ENCODE results near the gene PXDC1. TPM values are rescaled to one million over a fixed set of nuclear protein-coding genes. Genes with fewer than 3 reads are reported as not detected.
A peak's percentile ranks its signal among the peaks of the same experiment; 100 is the strongest.

The PXDC1 gene
- polyA plus RNA-seq, 1 experiment = 24.0 TPM

DNA sequence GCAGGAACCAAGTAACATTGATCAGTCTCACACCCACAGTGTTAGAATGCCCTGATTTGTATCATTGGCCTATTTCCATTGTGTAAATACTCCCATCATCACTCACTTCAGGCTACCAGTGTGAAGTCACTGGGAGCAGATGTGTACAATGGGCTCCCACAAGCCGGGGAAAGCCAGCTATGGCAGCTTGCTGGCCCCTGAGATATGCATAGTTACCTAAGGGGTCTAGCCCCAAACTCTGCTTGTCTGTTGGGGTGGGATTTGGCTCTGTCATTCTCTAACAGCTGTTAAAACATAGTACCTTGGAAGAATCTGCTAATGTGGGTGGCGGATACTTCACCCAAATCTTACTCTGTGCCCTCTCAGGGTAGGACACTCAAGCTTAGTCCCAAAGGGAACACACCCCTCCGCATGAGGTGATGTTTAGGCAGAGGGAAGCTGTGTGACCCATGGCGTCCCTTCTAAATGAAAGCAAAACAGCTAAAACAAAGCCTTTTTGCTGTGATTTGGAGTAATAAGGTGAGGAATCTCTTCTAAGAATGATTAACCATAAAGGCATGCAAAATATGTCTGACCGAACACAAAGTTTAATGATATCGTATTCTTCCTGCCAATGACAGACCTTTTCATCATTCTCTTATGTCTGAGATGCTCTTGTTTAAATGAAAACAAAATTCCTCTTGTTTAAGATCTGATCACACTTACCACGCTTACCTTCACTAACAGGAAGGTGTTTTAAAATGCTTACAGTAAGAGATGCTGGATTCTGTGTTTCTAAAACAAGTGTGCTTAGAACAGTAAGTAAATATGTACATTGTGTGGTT, 45.9 kb upstream of the PXDC1 start:
- H3K27me3 ChIP-seq (ENCODE audit: control insufficient read depth, insufficient read depth, low read length) = no peaks in the 10 kb centered on the region; the same call in 1 of the 2 replicates
- no peaks in the 10 kb centered on the region for H3K36me3 ChIP-seq (ENCODE audit: control insufficient read depth, insufficient read depth, low read length)
- ChIA-PET CTCF (interaction anchor here (0.7 to 2.7 kb wide), 6 partner anchors 25 to 51 kb away, joined by 3 to 13 read pairs (median 3); partner anchors contain the start of gene FAM50B), POLR2A (no interaction called here)
- TF ChIP-seq, protein P1, sequence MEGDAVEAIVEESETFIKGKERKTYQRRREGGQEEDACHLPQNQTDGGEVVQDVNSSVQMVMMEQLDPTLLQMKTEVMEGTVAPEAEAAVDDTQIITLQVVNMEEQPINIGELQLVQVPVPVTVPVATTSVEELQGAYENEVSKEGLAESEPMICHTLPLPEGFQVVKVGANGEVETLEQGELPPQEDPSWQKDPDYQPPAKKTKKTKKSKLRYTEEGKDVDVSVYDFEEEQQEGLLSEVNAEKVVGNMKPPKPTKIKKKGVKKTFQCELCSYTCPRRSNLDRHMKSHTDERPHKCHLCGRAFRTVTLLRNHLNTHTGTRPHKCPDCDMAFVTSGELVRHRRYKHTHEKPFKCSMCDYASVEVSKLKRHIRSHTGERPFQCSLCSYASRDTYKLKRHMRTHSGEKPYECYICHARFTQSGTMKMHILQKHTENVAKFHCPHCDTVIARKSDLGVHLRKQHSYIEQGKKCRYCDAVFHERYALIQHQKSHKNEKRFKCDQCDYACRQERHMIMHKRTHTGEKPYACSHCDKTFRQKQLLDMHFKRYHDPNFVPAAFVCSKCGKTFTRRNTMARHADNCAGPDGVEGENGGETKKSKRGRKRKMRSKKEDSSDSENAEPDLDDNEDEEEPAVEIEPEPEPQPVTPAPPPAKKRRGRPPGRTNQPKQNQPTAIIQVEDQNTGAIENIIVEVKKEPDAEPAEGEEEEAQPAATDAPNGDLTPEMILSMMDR (IDR thresholded peaks at IDR 0.05; ENCODE audit: insufficient read depth, low read depth, low read length) = no peak
- H3K4me3 ChIP-seq (ENCODE audit: low read depth, low read length) = no peak overlapping the region
- peak; percentile 73 for DNase-seq (ENCODE audit: low read depth)

DNA sequence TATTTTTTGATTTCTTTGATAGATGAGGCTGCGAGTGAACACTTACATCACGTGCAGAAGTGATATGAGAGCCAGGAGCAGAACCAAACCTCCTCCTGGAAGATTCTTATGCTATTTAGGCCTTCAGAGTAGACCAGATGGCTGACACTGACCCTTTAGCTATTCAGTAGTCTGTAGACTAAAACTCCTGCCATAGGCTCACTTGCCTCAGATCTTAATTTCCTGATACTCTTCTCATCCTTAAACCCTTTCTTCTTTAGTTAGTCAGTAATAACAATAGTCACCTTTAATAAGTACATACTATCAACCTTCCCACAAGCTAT, 45.2 kb upstream of the PXDC1 start:
- no peak for DNase-seq (ENCODE audit: low read depth)
- no peaks in the 10 kb centered on the region for H3K36me3 ChIP-seq (ENCODE audit: control insufficient read depth, insufficient read depth, low read length)
- H3K27me3 ChIP-seq (ENCODE audit: control insufficient read depth, insufficient read depth, low read length) = no peaks in the 10 kb centered on the region; the same call in 1 of the 2 replicates
- TF ChIP-seq, protein P1 (IDR thresholded peaks at IDR 0.05; ENCODE audit: insufficient read depth, low read depth, low read length) = no peak
- CTCF ChIA-PET = interaction anchor here (0.5 to 2.7 kb wide), 7 partner anchors 14 to 1412 kb away, joined by 3 to 13 read pairs (median 3); partner anchors contain the start of gene FAM50B
- H3K4me3 ChIP-seq (ENCODE audit: low read depth, low read length) = no peak overlapping the region
- POLR2A ChIA-PET = no interaction called here

DNA sequence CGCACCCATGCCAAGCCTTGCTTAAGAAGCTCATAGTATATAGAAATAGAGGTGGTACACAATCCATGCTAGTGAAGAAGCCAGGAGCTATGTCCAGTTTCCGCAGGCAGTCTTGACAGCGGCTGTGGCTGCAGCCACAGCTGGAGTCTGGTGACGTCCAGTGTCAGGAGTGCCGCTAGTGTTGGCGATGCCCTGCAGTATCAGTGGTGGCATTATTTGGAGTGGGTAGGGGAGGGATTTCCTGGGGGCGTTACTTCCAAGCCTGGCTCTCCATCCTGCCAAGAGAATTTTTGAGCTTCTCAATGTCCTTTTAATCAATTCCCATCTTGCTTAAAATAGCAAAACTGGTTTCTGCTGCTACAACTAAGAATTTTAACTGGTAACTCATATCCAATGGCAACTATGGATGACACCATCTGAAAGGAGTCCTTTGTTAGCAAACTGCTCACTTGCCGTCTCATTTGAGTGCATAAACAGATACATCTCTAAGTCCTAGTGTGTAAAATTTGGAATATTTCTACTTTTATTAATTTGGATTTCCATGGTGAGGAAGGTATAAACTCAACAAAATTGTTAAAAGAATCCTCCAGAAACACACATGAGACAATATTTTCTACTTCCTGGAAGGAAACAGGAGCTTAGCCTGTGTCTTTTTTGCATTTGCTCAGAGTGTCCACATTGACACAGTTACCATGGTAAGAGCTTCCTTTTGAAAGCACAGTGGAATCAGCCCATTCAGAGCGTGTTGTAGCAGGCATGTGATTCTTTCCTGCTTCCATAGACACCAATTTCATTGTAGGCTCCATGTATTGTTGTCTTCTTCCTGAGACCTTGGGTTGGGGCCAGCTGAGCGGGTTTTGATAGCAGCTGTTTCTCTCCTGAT, 44.6 kb upstream of the PXDC1 start:
- no peaks in the 10 kb centered on the region for H3K36me3 ChIP-seq (ENCODE audit: control insufficient read depth, insufficient read depth, low read length)
- ChIA-PET CTCF (interaction anchor here (0.5 to 2.7 kb wide), 5 partner anchors 13 to 1411 kb away, joined by 3 to 13 read pairs (median 3); partner anchors contain the start of gene FAM50B), POLR2A (no interaction called here)
- TF ChIP-seq, protein P1 (IDR thresholded peaks at IDR 0.05; ENCODE audit: insufficient read depth, low read depth, low read length) = no peak
- no peak overlapping the region for H3K4me3 ChIP-seq (ENCODE audit: low read depth, low read length)
- H3K27me3 ChIP-seq (ENCODE audit: control insufficient read depth, insufficient read depth, low read length) = no peaks in the 10 kb centered on the region; the same call in 1 of the 2 replicates
- DNase-seq (ENCODE audit: low read depth) = no peak

DNA sequence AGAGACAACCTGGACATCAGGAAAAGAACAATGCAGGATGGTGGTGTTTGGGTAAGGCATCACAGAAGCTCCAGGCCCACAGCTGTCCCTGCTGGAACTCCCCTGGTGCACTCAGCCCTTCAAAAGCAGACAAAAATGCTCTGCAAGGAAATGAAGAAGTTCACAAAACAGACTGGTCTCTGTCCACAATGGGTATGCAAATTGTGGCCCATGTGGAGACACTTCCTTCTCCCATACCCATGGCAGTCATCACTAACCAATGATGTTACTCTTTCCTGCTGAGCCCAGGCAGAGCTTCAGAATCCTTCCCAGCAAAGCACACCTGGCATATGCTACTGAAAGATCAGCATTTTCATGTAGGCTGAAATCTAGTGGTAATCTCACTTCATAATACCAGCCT, 42.6 kb upstream of the PXDC1 start:
- POLR2A ChIA-PET = no interaction called here
- TF ChIP-seq, protein P1 (IDR thresholded peaks at IDR 0.05; ENCODE audit: insufficient read depth, low read depth, low read length) = no peak
- H3K36me3 ChIP-seq (ENCODE audit: control insufficient read depth, insufficient read depth, low read length) = no peaks in the 10 kb centered on the region
- DNase-seq (ENCODE audit: low read depth) = no peak
- H3K27me3 ChIP-seq (ENCODE audit: control insufficient read depth, insufficient read depth, low read length) = no peaks in the 10 kb centered on the region; the same call in 1 of the 2 replicates
- CTCF ChIA-PET = interaction anchor here (1.2 kb wide), 2 partner anchors 11 to 46 kb away, joined by 3 to 4 read pairs; no protein-coding TSS in a partner anchor
- H3K4me3 ChIP-seq (ENCODE audit: low read depth, low read length) = no peak overlapping the region

DNA sequence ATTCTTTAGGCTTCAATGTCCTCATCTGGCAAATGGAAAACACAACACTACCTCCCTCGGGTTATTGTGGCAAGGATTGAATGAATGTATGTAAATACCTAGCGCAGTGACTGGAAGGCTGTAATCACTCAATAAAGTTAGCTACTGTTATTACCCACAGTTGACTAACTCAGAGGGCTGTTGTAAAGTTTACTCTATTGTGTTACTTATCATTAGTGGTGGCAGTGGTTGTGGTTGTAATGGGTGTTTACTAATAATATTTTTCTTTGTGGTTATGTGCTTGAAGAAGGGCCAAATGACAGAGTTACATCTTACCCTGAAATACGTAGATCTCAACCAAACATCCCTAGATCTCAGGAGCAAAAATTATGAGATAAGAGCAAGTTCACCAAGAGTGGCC, 42.0 kb upstream of the PXDC1 start:
- H3K4me3 ChIP-seq (ENCODE audit: low read depth, low read length) = no peak overlapping the region
- no peaks in the 10 kb centered on the region; the same call in 1 of the 2 replicates for H3K27me3 ChIP-seq (ENCODE audit: control insufficient read depth, insufficient read depth, low read length)
- POLR2A ChIA-PET = no interaction called here
- TF ChIP-seq, protein P1 (IDR thresholded peaks at IDR 0.05; ENCODE audit: insufficient read depth, low read depth, low read length) = no peak
- H3K36me3 ChIP-seq (ENCODE audit: control insufficient read depth, insufficient read depth, low read length) = no peaks in the 10 kb centered on the region
- CTCF ChIA-PET = interaction anchor here (1.2 kb wide), 2 partner anchors 11 to 46 kb away, joined by 3 to 4 read pairs; no protein-coding TSS in a partner anchor
- no peak for DNase-seq (ENCODE audit: low read depth)
